Uterus (tissue), 4 donors: ENCODE results near the gene LTBP2. TPM values are rescaled to one million over a fixed set of nuclear protein-coding genes. Genes with fewer than 3 reads are reported as not detected.
"Not testable (repeated sequence)": the region's sequence is repeated elsewhere in the genome, so short reads cannot be mapped to it uniquely, and the experiment has no call there.

Experiments
- DNase-seq, 2 donors: peaks; one replicate each; pipeline ENCODE4 v3.0.0-alpha.2; 2019 to 2020
- H3K27ac ChIP-seq, 2 donors: fragments of 200-600 bp; sonication (generic); 1 replicate in 1 of 2; 2 replicates in 1 of 2; pipeline ENCODE4 v1.5.1; 2016 to 2018
- H3K27me3 ChIP-seq, 2 donors: fragments of 200-600 bp; sonication (generic); one replicate each; pipeline ENCODE4 v1.5.1; 2018 to 2019; ENCODE audit warnings: control low read depth in 1 of 2
- H3K36me3 ChIP-seq, 2 donors: fragments of 200-600 bp; sonication (generic); one replicate each; pipeline ENCODE4 v1.5.1; 2019; ENCODE audit warnings: control low read depth in 1 of 2
- H3K4me1 ChIP-seq, 2 donors: fragments of 200-600 bp; sonication (generic); one replicate each; pipeline ENCODE4 v1.5.1; 2018 to 2019; ENCODE audit warnings: control low read depth in 1 of 2
- H3K4me3 ChIP-seq, 2 donors: fragments of 200-600 bp; sonication (generic); 1 replicate in 1 of 2; 2 replicates in 1 of 2; pipeline ENCODE4 v1.5.1; 2018 to 2019; ENCODE audit warnings: mild to moderate bottlenecking in 1 of 2
- H3K9me3 ChIP-seq, 2 donors: fragments of 200-600 bp; sonication (generic); one replicate each; pipeline ENCODE4 v1.5.1; 2019; ENCODE audit warnings: control low read depth in 1 of 2
- CTCF ChIP-seq, 4 experiments: fragments of 200-600 bp in 2 of 4; fragments of 450-650 bp in 2 of 4; sonication (generic) in 2 of 4; IDR thresholded peaks; one replicate each; pipeline ENCODE4 v1.5.1; 2016 to 2019; ENCODE audit warnings: antibody characterized with exemption in 4 of 4, mild to moderate bottlenecking in 2 of 4, moderate library complexity in 1 of 4
- POLR2A ChIP-seq, 2 donors: fragments of 450-650 bp; IDR thresholded peaks; one replicate each; pipeline ENCODE4 v1.6.1; 2016; ENCODE audit warnings: antibody characterized with exemption in 2 of 2, mild to moderate bottlenecking in 1 of 2, moderate library complexity in 1 of 2
- intact Hi-C: fragments of 100-400 bp; cut with DNase I; formaldehyde crosslinking; loops from one replicate; pipeline ENCODE4 v1.15.1; 2023; ENCODE audit warnings: low total_unique reads
- total RNA-seq, 4 donors: library from RNA; depleted of rRNA in 3 of 4; stranded (reverse); fragments of >200 nt in 3 of 4; gene quantifications; one replicate each; pipeline versions ENCODE4 v1.1.0 to v1.2.4, GENCODE V29; 2014 to 2023
- donor health status: DM: yes; HTN: yes; CAD: no.

Gene LTBP2
- total RNA-seq, 4 donors from 2014 or later = 18.8 to 70.6 (median 35.1) TPM

GRCh38 chr14:74542056-74542685 is 69.9 kb downstream of the LTBP2 start:
- intact Hi-C loops = no loop called here
- Histone ChIP-seq H3K4me3 (no peak overlapping the region), H3K27ac (no peak overlapping the region), H3K27me3 (no peaks in the 10 kb centered on the region), H3K4me1 (no peaks in the 10 kb centered on the region), H3K9me3 (no peaks in the 10 kb centered on the region), H3K36me3 (no peaks in the 10 kb centered on the region)
- TF ChIP-seq POLR2A (IDR thresholded peaks at IDR 0.05) = no peak
- TF ChIP-seq CTCF (IDR thresholded peaks at IDR 0.05) = no peak
- no peak for DNase-seq

- DNase-seq = no peak
- Histone ChIP-seq H3K4me3 (no peak overlapping the region), H3K36me3 (no peaks in the 10 kb centered on the region), H3K27me3 (no peaks in the 10 kb centered on the region), H3K9me3 (no peaks in the 10 kb centered on the region), H3K4me1 (no peaks in the 10 kb centered on the region), H3K27ac (no peak overlapping the region)
- TF ChIP-seq POLR2A (IDR thresholded peaks at IDR 0.05) = no peak
- no peak for TF ChIP-seq CTCF (IDR thresholded peaks at IDR 0.05)
- intact Hi-C loops = no loop called here
Observed at GRCh38 chr14:74541225-74541624, 70.8 kb downstream of the LTBP2 start.

- Histone ChIP-seq H3K27me3 (no peaks in the 10 kb centered on the region), H3K27ac (no peak overlapping the region), H3K4me3 (no peak overlapping the region), H3K9me3 (no peaks in the 10 kb centered on the region), H3K4me1 (no peaks in the 10 kb centered on the region), H3K36me3 (no peaks in the 10 kb centered on the region)
- TF ChIP-seq POLR2A (IDR thresholded peaks at IDR 0.05) (no peak), CTCF (IDR thresholded peaks at IDR 0.05) (no peak)
- intact Hi-C loops = no loop called here
- DNase-seq = no peak
Observed at GRCh38 chr14:74539503-74539902, 72.5 kb downstream of the LTBP2 start.

DNA sequence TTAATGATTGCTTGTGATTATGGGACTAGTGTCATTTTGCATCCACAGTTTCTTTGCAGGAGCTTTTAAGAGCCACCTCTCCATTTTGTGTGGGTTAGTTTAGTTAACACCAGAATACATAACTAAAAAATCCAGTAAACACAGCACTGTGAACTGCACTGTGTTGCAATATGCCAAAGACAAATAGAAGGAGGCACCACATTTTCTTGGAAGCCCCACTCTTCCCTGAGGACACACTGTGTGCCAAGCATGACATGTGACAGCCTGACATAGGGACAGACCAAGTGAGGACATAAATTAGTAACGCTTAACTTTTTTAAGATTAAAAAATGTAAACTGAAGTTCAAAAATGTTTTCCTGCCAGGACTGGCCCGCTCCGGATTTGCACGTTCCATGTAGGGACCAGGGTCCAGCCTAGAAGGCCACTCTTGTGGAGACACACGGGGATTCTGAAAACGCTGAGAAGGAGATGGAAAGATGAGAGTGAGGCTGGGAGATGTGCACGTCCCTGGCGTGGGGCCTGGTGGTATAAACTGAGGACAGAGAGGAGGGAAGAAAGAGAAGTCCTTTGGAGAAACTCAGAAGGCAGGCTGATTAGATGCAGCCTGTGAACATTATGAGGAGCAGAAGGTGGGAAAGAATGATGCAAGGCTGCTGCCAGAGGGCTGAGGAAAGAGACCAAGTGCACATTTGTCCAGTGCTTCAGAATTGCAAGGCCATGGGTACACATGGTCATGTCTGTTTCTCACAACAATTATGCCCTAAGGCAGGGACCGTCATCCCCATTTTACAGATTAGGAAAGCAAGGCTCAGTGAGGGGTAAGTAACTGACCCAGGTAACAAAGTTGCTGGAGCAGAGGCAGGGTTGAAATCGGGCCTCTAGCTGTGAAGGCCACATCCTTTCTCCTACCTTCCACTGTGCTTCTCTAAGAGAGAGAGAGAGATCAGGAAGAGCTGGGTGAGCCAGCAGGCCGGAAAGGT is 73.3 kb downstream of the LTBP2 start:
- Histone ChIP-seq H3K4me3 (no peak overlapping the region), H3K9me3 (no peaks in the 10 kb centered on the region), H3K4me1 (no peaks in the 10 kb centered on the region), H3K27me3 (no peaks in the 10 kb centered on the region), H3K36me3 (no peaks in the 10 kb centered on the region), H3K27ac (no peak overlapping the region)
- DNase-seq = no peak
- intact Hi-C loops = no loop called here
- TF ChIP-seq CTCF (IDR thresholded peaks at IDR 0.05) (no peak), POLR2A (IDR thresholded peaks at IDR 0.05) (no peak)

DNA sequence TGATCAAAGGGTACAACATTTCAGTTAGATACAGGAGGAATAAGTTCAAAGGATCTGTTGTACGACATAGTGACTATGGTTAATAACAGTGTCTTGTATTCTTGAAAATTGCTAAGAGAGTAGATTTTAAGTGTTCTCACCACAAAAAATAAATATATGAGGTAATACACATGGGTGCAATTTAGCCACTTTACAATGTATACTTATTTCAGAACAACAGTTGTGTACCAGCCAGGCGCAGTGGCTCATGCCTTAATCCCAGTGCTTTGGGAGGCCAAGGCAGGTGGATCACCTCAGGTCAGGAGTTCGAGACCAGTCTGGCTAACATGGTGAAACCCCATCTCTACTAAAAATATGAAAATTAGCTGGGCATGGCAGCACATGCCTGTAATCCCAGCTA is 75.7 kb downstream of the LTBP2 start:
- H3K27me3 ChIP-seq, H3K4me1 ChIP-seq, intact Hi-C loops, DNase-seq, H3K4me3 ChIP-seq, H3K9me3 ChIP-seq, H3K36me3 ChIP-seq, H3K27ac ChIP-seq: not testable (repeated sequence)
